ENCODE measurements around the gene HERC6.

The HERC6 gene

DNA sequence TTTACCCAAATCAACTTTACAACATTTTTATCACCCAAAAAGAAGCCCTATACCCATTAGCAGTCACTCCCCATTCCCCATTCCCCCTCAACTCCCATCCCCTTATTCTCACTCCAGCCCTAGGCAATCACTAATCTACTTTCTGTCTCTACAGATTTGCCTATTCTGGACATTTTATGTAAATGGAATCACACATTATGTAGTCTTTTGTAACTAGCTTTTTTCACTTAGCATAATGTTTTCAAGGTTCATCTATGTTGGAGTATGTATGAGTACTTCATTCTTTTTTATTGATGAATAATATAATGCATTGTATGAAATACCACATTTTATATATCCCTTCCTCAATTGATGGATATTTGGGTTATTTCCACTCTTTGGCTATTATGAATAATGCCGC is 42.2 kb downstream of the HERC6 start (continued):
- TF ChIP-seq GLI4 (tag by site-specific recombination; IDR thresholded peaks at IDR 0.05) (no peak), ZNF514 (tag by site-specific recombination; IDR thresholded peaks at IDR 0.05) (no peak), ZNF114 (tag by site-specific recombination; IDR thresholded peaks at IDR 0.05) (no peak), ZNF600 (tag by site-specific recombination; IDR thresholded peaks at IDR 0.05) (no peak)
- TF ChIP-seq, protein P1, sequence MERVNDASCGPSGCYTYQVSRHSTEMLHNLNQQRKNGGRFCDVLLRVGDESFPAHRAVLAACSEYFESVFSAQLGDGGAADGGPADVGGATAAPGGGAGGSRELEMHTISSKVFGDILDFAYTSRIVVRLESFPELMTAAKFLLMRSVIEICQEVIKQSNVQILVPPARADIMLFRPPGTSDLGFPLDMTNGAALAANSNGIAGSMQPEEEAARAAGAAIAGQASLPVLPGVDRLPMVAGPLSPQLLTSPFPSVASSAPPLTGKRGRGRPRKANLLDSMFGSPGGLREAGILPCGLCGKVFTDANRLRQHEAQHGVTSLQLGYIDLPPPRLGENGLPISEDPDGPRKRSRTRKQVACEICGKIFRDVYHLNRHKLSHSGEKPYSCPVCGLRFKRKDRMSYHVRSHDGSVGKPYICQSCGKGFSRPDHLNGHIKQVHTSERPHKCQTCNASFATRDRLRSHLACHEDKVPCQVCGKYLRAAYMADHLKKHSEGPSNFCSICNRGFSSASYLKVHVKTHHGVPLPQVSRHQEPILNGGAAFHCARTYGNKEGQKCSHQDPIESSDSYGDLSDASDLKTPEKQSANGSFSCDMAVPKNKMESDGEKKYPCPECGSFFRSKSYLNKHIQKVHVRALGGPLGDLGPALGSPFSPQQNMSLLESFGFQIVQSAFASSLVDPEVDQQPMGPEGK (tag by site-specific recombination; IDR thresholded peaks at IDR 0.05) = no peak
- TF ChIP-seq, protein P2, sequence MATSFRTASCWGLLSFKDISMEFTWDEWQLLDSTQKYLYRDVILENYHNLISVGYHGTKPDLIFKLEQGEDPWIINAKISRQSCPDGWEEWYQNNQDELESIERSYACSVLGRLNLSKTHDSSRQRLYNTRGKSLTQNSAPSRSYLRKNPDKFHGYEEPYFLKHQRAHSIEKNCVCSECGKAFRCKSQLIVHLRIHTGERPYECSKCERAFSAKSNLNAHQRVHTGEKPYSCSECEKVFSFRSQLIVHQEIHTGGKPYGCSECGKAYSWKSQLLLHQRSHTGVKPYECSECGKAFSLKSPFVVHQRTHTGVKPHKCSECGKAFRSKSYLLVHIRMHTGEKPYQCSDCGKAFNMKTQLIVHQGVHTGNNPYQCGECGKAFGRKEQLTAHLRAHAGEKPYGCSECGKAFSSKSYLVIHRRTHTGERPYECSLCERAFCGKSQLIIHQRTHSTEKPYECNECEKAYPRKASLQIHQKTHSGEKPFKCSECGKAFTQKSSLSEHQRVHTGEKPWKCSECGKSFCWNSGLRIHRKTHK (tag by site-specific recombination; IDR thresholded peaks at IDR 0.05) = no peak
- TF ChIP-seq, protein P3, sequence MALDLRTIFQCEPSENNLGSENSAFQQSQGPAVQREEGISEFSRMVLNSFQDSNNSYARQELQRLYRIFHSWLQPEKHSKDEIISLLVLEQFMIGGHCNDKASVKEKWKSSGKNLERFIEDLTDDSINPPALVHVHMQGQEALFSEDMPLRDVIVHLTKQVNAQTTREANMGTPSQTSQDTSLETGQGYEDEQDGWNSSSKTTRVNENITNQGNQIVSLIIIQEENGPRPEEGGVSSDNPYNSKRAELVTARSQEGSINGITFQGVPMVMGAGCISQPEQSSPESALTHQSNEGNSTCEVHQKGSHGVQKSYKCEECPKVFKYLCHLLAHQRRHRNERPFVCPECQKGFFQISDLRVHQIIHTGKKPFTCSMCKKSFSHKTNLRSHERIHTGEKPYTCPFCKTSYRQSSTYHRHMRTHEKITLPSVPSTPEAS (tag by site-specific recombination; IDR thresholded peaks at IDR 0.05) = no peak

DNA sequence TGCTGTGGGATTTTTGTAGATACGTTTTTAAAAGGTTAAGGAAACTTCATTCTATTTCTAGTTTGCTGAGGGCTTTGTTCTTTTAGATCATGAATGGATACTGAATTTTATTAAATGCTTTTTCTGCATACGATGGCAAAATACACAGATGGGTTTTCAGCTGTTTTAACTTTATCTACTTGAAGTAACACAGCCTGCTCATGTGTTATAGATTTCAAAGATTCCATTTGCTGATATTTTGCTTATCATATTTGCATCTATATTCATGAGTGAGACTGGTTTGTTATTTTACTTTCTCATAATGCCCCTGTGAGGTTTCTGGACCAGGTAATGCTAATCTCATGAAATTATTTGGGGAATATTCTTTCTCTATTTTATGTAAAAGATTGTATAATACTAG is 43.8 kb downstream of the HERC6 start:
- Histone ChIP-seq H3K27ac (ENCODE audit: extremely low read depth, low read depth, low read length) (no peak overlapping the region), H3K36me3 (ENCODE audit: control insufficient read depth in 2 of 2, insufficient read depth in 1 of 2, low read length in 2 of 2) (peaks cover 0 to 4% of the 10 kb centered on the region in 2 experiments; a peak in 1 of 3 replicates), H3K4me1 (ENCODE audit: control insufficient read depth, insufficient read depth, low read length) (no peaks in the 10 kb centered on the region), H3K4me3 (ENCODE audit: low read depth, low read length) (no peak overlapping the region), H3K9me3 (ENCODE audit: control insufficient read depth, insufficient read depth, low read depth, low read length) (no peaks in the 10 kb centered on the region)
- no peak for TF ChIP-seq ZNF302 (tag by site-specific recombination; IDR thresholded peaks at IDR 0.05; ENCODE audit: low read depth)
- no peak for TF ChIP-seq ZNF473 (tag by site-specific recombination; IDR thresholded peaks at IDR 0.05)
- TF ChIP-seq WT1 (tag by site-specific recombination; IDR thresholded peaks at IDR 0.05) = no peak
- no peak for TF ChIP-seq KLF10 (tag by site-specific recombination; IDR thresholded peaks at IDR 0.05)
- TF ChIP-seq, protein P4, sequence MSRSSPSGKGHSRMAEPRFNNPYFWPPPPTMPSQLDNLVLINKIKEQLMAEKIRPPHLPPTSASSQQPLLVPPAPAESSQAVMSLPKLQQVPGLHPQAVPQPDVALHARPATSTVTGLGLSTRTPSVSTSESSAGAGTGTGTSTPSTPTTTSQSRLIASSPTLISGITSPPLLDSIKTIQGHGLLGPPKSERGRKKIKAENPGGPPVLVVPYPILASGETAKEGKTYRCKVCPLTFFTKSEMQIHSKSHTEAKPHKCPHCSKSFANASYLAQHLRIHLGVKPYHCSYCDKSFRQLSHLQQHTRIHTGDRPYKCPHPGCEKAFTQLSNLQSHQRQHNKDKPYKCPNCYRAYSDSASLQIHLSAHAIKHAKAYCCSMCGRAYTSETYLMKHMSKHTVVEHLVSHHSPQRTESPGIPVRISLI (tag by site-specific recombination; IDR thresholded peaks at IDR 0.05) = no peak
- TF ChIP-seq ZNF350 (tag by site-specific recombination; IDR thresholded peaks at IDR 0.05) = no peak
- no peak for TF ChIP-seq ZNF658 (tag by site-specific recombination; IDR thresholded peaks at IDR 0.05)
- TF ChIP-seq ZFHX2 (tag by site-specific recombination; conservative IDR thresholded peaks at IDR 0.05) = no peak
- no peak for TF ChIP-seq ZNF335 (tag by site-specific recombination; conservative IDR thresholded peaks at IDR 0.05)
- ChIA-PET CTCF (no interaction called here), POLR2A (no interaction called here)

DNA sequence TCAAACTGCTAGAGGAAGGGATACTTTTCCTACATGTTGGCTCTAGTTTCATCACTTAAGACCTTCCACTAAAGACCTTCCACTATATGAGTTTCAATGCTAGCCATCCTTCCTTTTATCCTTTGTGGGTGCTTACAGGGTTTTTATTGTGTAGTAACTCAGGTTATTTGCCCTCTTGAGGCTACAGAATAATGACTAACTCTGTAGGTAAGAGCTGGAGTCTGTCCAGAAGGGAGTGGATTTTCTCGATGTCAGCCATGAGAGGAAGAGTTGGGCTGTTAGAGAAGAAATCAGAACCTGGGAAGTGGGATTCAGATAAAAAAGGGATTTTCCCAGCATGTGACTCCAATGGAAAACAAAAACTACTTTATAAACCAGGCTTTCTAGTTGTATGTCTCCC is 50.7 kb downstream of the HERC6 start:
- H3K27ac ChIP-seq (ENCODE audit: extremely low read depth, low read depth, low read length) = no peak overlapping the region
- no peaks in the 10 kb centered on the region for H3K4me1 ChIP-seq (ENCODE audit: control insufficient read depth, insufficient read depth, low read length)
- POLR2A ChIA-PET = no interaction called here
- CTCF ChIA-PET = no interaction called here
- H3K36me3 ChIP-seq (ENCODE audit: control insufficient read depth in 2 of 2, insufficient read depth in 1 of 2, low read length in 2 of 2) = peaks cover 0 to 13% of the 10 kb centered on the region in 2 experiments; a peak in 1 of 3 replicates
- H3K9me3 ChIP-seq (ENCODE audit: control insufficient read depth, insufficient read depth, low read depth, low read length) = no peaks in the 10 kb centered on the region
- H3K4me3 ChIP-seq (ENCODE audit: low read depth, low read length) = no peak overlapping the region
- TF ChIP-seq, protein P5, sequence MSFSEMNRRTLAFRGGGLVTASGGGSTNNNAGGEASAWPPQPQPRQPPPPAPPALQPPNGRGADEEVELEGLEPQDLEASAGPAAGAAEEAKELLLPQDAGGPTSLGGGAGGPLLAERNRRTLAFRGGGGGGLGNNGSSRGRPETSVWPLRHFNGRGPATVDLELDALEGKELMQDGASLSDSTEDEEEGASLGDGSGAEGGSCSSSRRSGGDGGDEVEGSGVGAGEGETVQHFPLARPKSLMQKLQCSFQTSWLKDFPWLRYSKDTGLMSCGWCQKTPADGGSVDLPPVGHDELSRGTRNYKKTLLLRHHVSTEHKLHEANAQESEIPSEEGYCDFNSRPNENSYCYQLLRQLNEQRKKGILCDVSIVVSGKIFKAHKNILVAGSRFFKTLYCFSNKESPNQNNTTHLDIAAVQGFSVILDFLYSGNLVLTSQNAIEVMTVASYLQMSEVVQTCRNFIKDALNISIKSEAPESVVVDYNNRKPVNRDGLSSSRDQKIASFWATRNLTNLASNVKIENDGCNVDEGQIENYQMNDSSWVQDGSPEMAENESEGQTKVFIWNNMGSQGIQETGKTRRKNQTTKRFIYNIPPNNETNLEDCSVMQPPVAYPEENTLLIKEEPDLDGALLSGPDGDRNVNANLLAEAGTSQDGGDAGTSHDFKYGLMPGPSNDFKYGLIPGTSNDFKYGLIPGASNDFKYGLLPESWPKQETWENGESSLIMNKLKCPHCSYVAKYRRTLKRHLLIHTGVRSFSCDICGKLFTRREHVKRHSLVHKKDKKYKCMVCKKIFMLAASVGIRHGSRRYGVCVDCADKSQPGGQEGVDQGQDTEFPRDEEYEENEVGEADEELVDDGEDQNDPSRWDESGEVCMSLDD (tag by site-specific recombination; IDR thresholded peaks at IDR 0.05) = no peak
- no peak for TF ChIP-seq ZNF837 (tag by site-specific recombination; IDR thresholded peaks at IDR 0.05)
- no peak for TF ChIP-seq ZBTB7A (tag by site-specific recombination; IDR thresholded peaks at IDR 0.05; ENCODE audit: low read depth)
- no peak for TF ChIP-seq ZNF514 (tag by site-specific recombination; IDR thresholded peaks at IDR 0.05)
- TF ChIP-seq ZNF37A (tag by site-specific recombination; IDR thresholded peaks at IDR 0.05) = no peak
- TF ChIP-seq ZNF585B (tag by site-specific recombination; IDR thresholded peaks at IDR 0.05) = no peak
- no peak for TF ChIP-seq ZNF510 (tag by site-specific recombination; IDR thresholded peaks at IDR 0.05; ENCODE audit: insufficient replicate concordance)
- no peak for TF ChIP-seq ZNF302 (tag by site-specific recombination; IDR thresholded peaks at IDR 0.05; ENCODE audit: low read depth)
- TF ChIP-seq, protein P6, sequence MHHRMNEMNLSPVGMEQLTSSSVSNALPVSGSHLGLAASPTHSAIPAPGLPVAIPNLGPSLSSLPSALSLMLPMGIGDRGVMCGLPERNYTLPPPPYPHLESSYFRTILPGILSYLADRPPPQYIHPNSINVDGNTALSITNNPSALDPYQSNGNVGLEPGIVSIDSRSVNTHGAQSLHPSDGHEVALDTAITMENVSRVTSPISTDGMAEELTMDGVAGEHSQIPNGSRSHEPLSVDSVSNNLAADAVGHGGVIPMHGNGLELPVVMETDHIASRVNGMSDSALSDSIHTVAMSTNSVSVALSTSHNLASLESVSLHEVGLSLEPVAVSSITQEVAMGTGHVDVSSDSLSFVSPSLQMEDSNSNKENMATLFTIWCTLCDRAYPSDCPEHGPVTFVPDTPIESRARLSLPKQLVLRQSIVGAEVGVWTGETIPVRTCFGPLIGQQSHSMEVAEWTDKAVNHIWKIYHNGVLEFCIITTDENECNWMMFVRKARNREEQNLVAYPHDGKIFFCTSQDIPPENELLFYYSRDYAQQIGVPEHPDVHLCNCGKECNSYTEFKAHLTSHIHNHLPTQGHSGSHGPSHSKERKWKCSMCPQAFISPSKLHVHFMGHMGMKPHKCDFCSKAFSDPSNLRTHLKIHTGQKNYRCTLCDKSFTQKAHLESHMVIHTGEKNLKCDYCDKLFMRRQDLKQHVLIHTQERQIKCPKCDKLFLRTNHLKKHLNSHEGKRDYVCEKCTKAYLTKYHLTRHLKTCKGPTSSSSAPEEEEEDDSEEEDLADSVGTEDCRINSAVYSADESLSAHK (tag by site-specific recombination; IDR thresholded peaks at IDR 0.05) = no peak
- no peak for TF ChIP-seq ZNF114 (tag by site-specific recombination; IDR thresholded peaks at IDR 0.05)
- TF ChIP-seq ZBTB8A (tag by site-specific recombination; IDR thresholded peaks at IDR 0.05) = no peak

All from HEK293 (cell line).